ENCODE results near the gene INAVA.
"Not testable (repeated sequence)": the region's sequence is repeated elsewhere in the genome, so short reads cannot be mapped to it uniquely, and the experiment has no call there.

INAVA gene

GRCh38 chr1:200911936-200912335 is 17.2 kb downstream of the INAVA start:
- in situ Hi-C loops (cut with MboI; ENCODE audit: low pct_unique_long_range_greater_than_20kb, low sequenced_read_pairs); DNase-seq: not testable (repeated sequence)

DNA sequence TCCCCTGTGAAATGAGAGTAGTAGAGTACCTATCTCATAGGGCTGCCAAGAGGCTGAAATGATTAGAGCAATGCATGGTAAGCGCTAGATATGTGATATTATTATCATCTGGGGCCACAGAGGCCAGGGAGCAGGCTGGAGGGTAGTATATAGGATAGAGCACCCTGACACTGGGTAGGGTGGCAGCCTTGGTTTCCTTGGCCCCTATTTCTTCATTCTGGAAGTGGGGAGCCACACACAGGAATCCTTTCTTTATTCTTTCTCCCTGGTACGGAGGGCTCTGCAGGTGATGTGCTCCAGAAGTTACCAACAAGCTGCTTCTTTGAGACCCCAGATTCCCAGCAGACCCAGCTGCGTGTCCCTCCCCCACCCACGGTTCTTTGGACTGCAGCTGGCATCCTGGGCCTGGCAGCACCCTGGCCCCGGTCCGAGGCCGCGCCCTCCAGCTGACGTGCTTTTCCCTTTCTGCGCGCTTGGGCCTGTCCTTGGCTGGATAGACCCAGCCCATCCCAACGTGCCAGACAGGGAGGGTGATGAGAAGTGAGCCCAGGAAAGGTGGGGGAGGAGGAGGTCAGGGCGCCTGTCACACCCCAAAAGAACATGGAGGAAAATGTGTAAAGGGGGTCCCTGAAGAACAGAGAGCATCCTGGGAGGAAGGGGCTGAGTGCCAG is 18.2 kb downstream of the INAVA start:
- in situ Hi-C loops (cut with MboI; ENCODE audit: low pct_unique_long_range_greater_than_20kb, low sequenced_read_pairs): no loop called here

GRCh38 chr1:200916152-200916551 is 21.5 kb downstream of the INAVA start:
- DNase-seq: no peak
- in situ Hi-C loops (cut with MboI; ENCODE audit: low pct_unique_long_range_greater_than_20kb, low sequenced_read_pairs): no loop called here

More for the DNA sequence above, 18.2 kb downstream of the INAVA start:
- no peak for DNase-seq

- DNase-seq: no peak
- in situ Hi-C loops (cut with MboI; ENCODE audit: low pct_unique_long_range_greater_than_20kb, low sequenced_read_pairs): no loop called here
These were observed 22.0 kb downstream of the INAVA start for GRCh38 chr1:200916681-200917080.

- no peak for DNase-seq
- in situ Hi-C loops (cut with MboI; ENCODE audit: low pct_unique_long_range_greater_than_20kb, low sequenced_read_pairs): no loop called here
These were observed 22.7 kb downstream of the INAVA start for GRCh38 chr1:200917291-200917817.

GRCh38 chr1:200918006-200918405 is 23.3 kb downstream of the INAVA start:
- in situ Hi-C loops (cut with MboI; ENCODE audit: low pct_unique_long_range_greater_than_20kb, low sequenced_read_pairs): no loop called here

GRCh38 chr1:200919386-200919785 is 24.7 kb downstream of the INAVA start:
- in situ Hi-C loops (cut with MboI; ENCODE audit: low pct_unique_long_range_greater_than_20kb, low sequenced_read_pairs): no loop called here

More at GRCh38 chr1:200918006-200918405, 23.3 kb downstream of the INAVA start:
- DNase-seq: no peak

GRCh38 chr1:200921571-200922110 is 26.9 kb downstream of the INAVA start:
- in situ Hi-C loops (cut with MboI; ENCODE audit: low pct_unique_long_range_greater_than_20kb, low sequenced_read_pairs): no loop called here
- no peak for DNase-seq

More at GRCh38 chr1:200919386-200919785, 24.7 kb downstream of the INAVA start:
- no peak for DNase-seq

GRCh38 chr1:200922406-200922805 is 27.7 kb downstream of the INAVA start:
- in situ Hi-C loops (cut with MboI; ENCODE audit: low pct_unique_long_range_greater_than_20kb, low sequenced_read_pairs): no loop called here

DNA sequence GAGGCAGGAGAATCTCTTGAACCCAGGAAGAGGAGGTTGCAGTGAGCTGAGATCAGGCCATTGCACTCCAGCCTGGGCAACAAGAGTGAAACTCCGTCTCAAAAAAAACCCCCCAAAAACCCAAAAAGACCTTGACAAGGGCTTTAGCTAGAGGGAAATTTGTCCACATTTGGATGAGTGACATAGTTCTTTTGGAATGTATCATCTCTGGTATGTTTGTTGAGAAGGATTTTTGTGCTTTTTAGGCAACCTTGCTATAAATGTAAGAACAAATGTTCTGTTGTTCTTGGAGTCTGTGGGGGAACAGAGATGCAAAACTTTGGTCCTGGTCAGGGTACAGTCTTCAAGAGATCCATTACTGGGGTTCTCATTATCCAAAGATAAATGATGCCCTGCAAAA is 28.9 kb downstream of the INAVA start:
- DNase-seq: no peak
- in situ Hi-C loops (cut with MboI; ENCODE audit: low pct_unique_long_range_greater_than_20kb, low sequenced_read_pairs): no loop called here

More at GRCh38 chr1:200922406-200922805, 27.7 kb downstream of the INAVA start:
- no peak for DNase-seq

- no peak for DNase-seq
- in situ Hi-C loops (cut with MboI; ENCODE audit: low pct_unique_long_range_greater_than_20kb, low sequenced_read_pairs): no loop called here
These were observed 31.1 kb downstream of the INAVA start for GRCh38 chr1:200925831-200926230.

DNA sequence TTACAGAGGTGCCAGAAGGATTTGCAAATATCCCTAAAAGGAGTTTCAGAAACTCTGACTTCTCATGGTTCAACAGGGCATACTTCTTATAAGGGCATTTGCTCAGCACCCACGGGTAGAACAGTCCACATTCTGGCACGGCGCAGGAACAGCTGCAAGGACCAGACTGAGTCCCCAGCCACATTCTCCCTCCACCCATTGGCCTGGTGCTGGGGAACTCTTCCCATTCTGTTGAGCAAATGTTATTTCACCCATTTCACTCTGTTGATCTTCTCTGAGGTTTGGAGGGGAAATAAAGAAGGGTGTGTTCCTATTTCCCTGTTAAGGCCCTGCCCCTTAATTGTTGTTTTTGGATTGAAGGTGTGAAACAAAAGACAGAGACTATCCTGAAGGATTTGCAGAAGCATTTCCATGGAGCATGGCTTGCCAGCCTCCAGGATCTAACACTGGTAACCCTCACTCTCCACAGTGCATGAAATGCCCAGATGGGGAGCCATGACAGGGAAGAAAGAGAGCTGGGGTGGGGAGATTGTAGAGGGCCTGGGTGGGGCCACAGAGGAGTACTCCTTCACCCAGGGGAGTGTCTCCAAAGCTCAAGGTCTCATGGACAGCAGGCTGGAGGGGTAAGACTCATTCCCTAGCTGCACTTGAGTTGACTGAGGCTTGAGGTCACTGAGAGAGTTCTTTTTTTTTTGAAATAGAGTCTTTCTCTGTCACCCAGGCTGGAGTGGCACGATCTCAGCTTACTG is 35.0 kb downstream of the INAVA start:
- in situ Hi-C loops (cut with MboI; ENCODE audit: low pct_unique_long_range_greater_than_20kb, low sequenced_read_pairs): no loop called here
- no peak for DNase-seq

- in situ Hi-C loops (cut with MboI; ENCODE audit: low pct_unique_long_range_greater_than_20kb, low sequenced_read_pairs); DNase-seq: not testable (repeated sequence)
These were observed 35.6 kb downstream of the INAVA start for GRCh38 chr1:200930285-200930684.

- in situ Hi-C loops (cut with MboI; ENCODE audit: low pct_unique_long_range_greater_than_20kb, low sequenced_read_pairs): no loop called here
- DNase-seq: no peak
These were observed 37.1 kb downstream of the INAVA start for GRCh38 chr1:200931776-200932175.

GRCh38 chr1:200934676-200935245 is 40.1 kb downstream of the INAVA start:
- DNase-seq: no peak
- in situ Hi-C loops (cut with MboI; ENCODE audit: low pct_unique_long_range_greater_than_20kb, low sequenced_read_pairs): no loop called here

- in situ Hi-C loops (cut with MboI; ENCODE audit: low pct_unique_long_range_greater_than_20kb, low sequenced_read_pairs); DNase-seq: not testable (repeated sequence)
These were observed 40.7 kb downstream of the INAVA start for GRCh38 chr1:200935286-200935962.

GRCh38 chr1:200938955-200939354 is 44.3 kb downstream of the INAVA start:
- in situ Hi-C loops (cut with MboI; ENCODE audit: low pct_unique_long_range_greater_than_20kb, low sequenced_read_pairs): no loop called here
- peak; percentile 88 for DNase-seq

GRCh38 chr1:200945111-200945510 is 50.4 kb downstream of the INAVA start:
- in situ Hi-C loops (cut with MboI; ENCODE audit: low pct_unique_long_range_greater_than_20kb, low sequenced_read_pairs): no loop called here
- no peak for DNase-seq

DNA sequence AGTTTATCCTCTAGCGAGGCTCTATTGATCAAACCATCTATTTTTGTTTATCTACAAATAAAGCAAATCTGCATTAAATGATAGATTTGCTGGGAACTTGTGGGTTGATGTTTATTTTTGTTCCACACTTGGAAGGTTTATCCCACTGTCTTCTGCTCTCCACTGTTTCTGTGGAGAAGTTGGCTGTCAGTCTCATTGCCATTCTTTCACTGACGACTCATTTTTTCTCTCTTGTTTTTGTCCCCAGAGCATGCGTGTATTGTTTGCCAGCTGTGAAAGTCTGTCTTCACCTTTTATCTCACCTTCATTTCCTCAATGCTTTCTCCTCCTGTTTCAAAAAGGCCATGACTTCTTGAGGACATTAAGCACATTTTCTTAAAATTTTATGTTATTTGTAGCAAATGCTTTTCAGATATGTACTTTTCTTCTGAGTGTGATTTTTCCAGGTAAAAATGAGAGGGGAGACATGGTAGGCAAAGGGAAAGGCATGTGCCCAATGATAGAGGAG is 52.4 kb downstream of the INAVA start:
- DNase-seq: no peak
- in situ Hi-C loops (cut with MboI; ENCODE audit: low pct_unique_long_range_greater_than_20kb, low sequenced_read_pairs): no loop called here

Data from KBM-7 (cell line).